ENCODE measurements around the gene GLI3. TPM values are rescaled to one million over a fixed set of nuclear protein-coding genes. Genes with fewer than 3 reads are reported as not detected.
A peak's percentile ranks its signal among the peaks of the same experiment; 100 is the strongest.

The GLI3 gene
- polyA plus RNA-seq, 1 donor = 13.6 TPM

GRCh38 chr7:41994036-41994745 lies 242.8 kb downstream of the GLI3 start:
- DNase-seq = no peak

DNA sequence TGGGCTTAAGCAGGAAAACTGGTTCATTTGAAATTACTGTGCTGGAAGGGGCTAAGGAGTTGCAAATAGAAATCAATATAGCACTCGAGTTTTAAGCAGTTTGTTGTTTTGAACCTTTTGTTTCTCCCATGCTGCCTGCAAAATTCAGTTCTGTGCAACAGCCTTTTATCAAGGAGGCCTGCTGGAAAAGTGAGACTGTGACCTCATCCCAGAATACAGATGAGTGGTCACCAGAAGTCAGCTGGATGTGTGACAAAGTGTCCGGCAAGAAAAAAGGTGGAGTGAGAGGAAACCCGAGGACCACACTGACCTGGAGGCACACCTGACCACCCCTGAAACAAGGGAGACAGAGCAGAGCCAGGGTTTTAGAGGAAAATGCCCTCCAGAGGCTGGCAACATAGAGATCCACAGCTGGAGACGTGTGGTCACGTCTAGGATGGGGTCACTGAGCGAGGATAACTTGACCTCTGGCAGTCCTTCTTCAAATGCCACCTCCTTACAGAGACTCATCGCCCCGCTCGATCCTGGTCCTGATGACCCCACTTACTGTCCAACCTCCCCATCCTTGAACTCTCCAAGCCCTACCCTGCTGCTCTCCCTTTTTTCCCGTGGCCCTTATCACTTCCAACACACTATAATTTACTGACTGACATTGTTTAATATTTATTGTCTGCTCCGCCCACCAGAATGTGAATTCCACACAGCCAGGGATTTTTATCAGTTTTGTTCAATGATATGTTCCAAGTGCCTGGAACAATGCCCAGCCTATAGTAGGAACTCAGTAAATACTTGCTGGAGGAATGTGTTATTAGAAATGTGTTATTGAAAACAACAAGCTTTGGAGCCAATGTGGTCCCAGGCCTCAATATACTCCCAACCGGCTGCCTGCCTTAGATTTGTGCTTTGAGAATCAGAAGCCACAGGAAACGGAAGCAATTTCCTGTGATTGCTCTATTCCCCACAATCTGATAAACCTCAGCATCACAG lies 243.8 kb downstream of the GLI3 start:
- no peak for DNase-seq

- DNase-seq = no peak
Measured at GRCh38 chr7:41984888-41985287, 252.1 kb downstream of the GLI3 start.

DNA sequence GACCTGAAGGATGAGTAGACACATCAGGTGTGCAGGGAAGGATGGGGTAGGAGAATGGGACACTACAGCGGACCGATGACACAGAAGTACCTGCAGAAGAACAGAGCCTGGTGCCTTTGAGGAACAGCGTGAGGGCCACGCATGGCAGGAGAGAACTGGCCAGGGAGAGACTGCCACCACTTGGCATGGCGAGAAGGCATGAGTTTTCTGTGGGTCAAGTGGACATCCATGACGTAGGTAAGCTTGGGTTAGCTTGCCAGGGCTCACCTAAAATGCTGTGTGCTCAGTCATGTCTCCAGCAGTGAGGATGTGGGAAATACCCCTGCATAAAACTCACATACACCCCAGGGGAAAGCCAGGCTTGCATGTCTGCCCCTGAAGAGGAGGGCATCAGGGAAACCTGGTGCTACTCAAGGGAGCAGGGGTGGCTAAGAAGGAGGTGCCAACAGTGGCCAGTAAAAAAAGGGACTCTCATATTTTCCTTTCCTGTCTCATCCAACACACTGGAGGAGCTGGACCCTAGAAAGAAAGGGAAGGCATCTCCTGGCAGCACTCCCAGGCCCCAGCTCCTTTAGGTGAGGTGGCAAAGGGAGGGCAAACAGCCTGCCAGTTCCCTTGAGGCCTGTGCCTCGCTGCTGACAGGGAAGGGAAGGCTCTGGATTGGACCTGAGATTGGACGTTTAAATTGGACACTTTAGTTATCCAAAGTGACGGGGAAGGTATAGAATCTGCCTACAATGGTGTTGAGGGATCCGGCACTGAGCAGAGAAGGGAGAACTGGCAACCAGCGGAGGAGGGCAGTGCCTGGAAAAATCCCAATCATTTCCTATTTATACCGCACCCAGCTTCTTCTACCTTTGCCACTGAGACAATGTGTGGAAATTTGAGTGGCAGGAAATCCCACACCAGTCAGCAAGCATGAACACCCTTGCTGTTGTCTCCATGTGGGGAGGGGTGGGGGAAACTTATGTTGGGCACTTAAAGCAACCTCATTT lies 255.7 kb downstream of the GLI3 start:
- no peak for DNase-seq

DNA sequence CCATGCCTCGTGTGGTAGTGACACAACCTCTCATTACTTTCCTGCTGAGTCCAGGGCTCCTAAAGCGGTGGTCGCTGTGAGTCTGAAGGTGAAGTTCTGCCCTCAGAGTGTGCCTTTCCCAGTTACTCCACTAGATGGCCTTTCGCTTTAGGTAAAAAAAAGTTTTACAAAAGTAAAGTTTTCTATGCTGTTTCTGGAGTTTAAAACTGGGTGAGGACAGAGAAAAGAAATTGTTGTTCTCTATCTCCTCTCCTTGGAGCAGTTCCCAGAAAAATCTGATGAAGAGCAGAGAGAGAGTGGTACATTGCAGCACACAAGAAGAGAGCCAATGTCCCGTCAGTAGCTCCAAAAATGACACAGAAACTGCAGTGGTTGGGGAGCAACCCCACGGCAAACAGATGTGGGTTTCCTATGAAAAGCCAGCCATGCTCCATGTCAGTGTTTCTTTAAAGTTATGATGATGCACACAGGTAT lies 257.1 kb downstream of the GLI3 start:
- DNase-seq = peak; percentile 45

- DNase-seq = no peak
Measured at GRCh38 chr7:41978858-41979257, 258.2 kb downstream of the GLI3 start.

- no peak for DNase-seq
Measured at GRCh38 chr7:41977661-41978060, 259.3 kb downstream of the GLI3 start.

DNA sequence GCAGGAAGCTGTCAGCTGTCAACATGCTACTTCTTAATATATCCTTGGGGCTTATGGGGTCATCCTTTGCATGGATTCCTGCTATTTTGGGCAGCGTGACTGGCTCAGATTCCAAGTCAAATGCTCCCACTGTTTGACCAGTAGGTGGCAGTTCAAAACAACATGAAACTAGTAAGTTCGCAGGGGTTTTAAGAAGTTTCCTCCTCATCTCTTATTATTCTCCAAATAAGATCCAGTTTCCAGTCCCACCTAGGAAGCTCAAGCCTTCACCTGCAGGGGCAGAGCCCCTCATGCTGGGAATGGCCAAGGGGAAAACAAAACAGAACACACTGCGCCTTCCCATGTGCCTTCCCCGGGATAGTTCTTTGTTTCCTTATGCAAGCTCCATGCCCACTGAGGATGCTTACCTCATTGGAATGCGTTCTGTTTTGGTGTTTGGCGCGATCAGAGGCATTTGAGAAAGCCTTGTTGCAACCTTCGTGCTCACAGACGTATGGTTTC lies 259.8 kb downstream of the GLI3 start:
- peak; percentile 62 for DNase-seq

GRCh38 chr7:41976411-41976810 lies 260.6 kb downstream of the GLI3 start:
- no peak for DNase-seq

GRCh38 chr7:41975849-41976248 lies 261.2 kb downstream of the GLI3 start:
- no peak for DNase-seq

DNA sequence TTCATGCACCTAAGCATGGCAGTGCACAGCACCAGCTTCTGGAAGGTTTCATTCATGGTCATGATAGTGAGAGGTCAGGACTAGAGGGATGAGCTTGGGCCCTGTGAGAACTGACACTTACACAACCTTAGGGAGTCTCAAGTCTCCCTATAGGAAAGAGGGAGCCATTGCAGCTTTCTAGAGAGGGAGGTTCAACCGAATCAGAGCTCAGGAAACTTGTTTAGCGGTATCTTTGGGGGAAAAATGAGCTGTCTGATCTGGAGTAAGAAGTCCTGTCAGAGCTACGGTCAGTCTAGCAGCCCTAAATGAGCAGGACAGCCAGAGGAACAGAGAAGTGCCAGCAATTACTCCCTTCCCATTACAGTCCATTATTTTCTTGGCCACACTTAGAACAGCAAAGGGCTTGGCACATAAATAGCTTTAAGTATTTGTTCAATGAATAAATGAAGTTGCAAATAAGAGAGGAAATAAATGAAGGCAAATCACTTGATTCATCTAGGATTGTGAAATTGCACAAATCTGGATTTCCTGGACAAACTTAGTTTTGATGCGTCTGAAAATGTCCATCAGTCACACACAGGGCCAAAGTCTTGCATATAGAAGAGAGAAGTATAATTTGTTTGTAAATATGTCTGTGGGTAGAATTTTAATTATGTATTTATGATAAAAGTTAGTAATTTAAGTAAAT lies 262.0 kb downstream of the GLI3 start:
- DNase-seq = no peak

GRCh38 chr7:41973202-41973730 lies 263.7 kb downstream of the GLI3 start:
- DNase-seq = no peak

DNA sequence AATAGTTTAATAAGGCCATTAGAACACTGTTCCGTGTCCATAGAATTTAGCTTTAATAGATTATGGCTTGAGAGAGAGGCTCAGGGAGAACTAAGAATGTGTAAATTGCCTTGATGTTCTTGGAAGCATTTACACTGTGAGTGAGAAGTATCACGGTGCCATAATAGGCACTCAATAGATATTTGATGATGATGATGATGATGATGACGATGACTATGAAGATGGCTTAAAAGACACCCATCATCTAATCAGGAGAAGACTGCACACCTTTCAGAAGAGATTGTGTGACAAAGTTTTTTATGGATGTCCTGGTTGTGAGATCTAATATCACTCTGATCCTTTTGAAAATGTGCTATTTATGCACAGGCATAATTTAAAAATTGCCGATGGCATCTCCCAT lies 264.2 kb downstream of the GLI3 start:
- DNase-seq = no peak

DNA sequence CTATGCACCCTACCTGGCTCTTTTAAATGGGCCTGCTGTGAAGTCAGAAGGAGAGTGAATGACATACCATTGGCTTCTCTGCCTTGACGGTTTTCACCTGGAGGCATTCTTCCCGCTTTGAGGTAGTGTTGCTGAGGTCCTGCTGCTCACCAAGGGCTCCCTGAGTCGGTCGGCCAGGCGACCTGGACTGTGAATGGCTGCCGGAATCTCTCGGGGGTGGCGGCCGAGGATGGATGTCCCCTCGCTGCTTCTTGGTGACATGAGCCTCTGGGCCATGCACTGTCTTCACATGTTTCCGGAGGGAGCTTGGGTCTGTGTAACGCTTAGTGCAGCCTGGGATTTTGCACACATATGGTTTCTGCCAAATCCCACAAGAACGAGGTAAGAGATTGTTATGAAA lies 264.7 kb downstream of the GLI3 start:
- no peak for DNase-seq

- DNase-seq = no peak
Measured at GRCh38 chr7:41971640-41972187, 265.3 kb downstream of the GLI3 start.

DNA sequence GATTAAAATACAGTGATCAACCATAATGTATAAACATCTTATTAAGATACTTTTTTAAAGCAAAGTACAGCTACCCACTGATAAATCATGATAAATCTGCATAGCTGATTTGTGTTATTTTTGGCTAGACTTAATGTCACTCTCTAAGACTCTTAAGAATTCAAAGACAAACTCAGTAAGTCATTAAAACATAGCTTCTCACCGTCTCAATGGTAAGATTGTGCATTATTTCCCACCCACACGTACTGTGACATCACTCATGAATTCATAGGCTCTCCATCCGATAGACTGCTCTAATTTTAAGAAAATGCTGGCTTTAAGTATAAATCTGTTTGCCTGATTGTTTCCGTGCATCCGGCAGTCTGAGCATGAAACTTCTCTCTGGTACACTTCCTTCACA lies 266.1 kb downstream of the GLI3 start:
- no peak for DNase-seq

DNA sequence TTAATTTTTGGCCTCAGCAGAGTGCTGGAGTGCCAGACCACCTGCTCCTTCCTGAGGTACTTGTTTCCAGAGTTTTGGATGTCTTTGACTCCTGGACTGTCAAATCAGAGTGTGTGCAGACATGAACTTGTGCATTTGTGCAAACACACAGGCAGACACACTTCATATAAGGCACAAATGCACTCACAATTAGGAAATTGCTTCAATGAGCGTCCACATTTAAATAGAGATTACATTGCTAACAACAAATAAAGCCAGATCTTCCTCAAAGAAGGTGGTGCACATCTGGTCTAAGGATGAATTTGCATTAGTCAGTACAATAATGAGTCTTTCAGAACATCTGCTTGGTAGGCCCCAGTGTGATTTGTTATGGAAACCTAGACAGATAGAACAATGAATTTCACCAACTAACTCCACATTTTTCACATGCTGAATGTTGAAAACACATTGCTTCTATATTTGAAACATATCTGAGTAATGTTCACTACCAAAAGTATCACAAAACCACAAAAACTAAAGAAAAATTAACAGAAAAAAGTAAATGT lies 267.4 kb downstream of the GLI3 start:
- no peak for DNase-seq

DNA sequence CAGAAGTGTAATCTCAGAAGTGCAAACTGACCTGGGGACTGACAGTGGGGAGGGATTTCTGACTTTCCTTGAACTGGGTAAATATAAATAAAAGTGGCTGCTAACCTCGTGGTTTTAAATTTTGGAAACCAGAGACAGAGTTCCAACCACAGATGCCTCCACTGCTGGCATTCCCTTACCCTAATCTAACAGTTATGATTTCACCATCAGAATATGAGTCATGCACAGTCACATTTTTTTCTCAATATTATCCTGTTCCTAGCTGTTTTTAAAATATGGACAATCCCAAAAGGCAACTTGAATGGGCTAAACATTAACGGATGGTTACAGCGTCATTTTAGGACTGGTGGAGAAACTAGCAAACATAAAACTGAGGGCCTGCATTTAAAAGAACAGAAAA lies 269.9 kb downstream of the GLI3 start:
- no peak for DNase-seq

- no peak for DNase-seq
Measured at GRCh38 chr7:41965951-41966505, 271.0 kb downstream of the GLI3 start.
